WTC11 (cell line): Measurements from ENCODE around the gene CATSPERE.

Experiments used
- E2F1 ChIP-seq: sonication (generic); formaldehyde crosslinking; IDR thresholded peaks from 2 replicates; pipeline ENCODE4 v1.8.0; 2022; ENCODE audit warnings: mild to moderate bottlenecking, missing genetic modification reagents
- ETV6 ChIP-seq: sonication (generic); formaldehyde crosslinking; IDR thresholded peaks from 2 replicates; pipeline ENCODE4 v1.8.1; 2022; ENCODE audit warnings: mild to moderate bottlenecking, missing genetic modification reagents
- FOXJ3 ChIP-seq: sonication (generic); formaldehyde crosslinking; IDR thresholded peaks from 2 replicates; pipeline ENCODE4 v1.9.0; 2021; ENCODE audit warnings: missing genetic modification reagents, mild to moderate bottlenecking, borderline replicate concordance
- FOXP1 ChIP-seq: sonication (generic); formaldehyde crosslinking; IDR thresholded peaks from 2 replicates; pipeline ENCODE4 v1.8.0; 2022; ENCODE audit warnings: missing genetic modification reagents, mild to moderate bottlenecking, moderate library complexity, borderline replicate concordance
- NFYB ChIP-seq: sonication (generic); formaldehyde crosslinking; conservative IDR thresholded peaks from 2 replicates; pipeline ENCODE4 v1.8.0; 2022; ENCODE audit warnings: low read depth, missing genetic modification reagents
- SMAD4 ChIP-seq: sonication (generic); formaldehyde crosslinking; IDR thresholded peaks from 2 replicates; pipeline ENCODE4 v1.8.0; 2022; ENCODE audit warnings: mild to moderate bottlenecking, missing genetic modification reagents
- SP1 ChIP-seq: sonication (generic); formaldehyde crosslinking; conservative IDR thresholded peaks from 2 replicates; pipeline ENCODE4 v1.8.1; 2022; ENCODE audit warnings: missing genetic modification reagents
- TP53 ChIP-seq: sonication (generic); formaldehyde crosslinking; IDR thresholded peaks from 2 replicates; pipeline ENCODE4 v1.8.1; 2023; ENCODE audit warnings: mild to moderate bottlenecking, missing genetic modification reagents
- TF ChIP-seq, protein P1 (sequence below): fragments of 200-600 bp; IDR thresholded peaks from 2 replicates; pipeline ENCODE4 v1.8.0; 2022; ENCODE audit warnings: antibody characterized with exemption
- TF ChIP-seq, protein P2 (sequence below): fragments of 250-450 bp; sonication (Bioruptor Pico); IDR thresholded peaks from 2 replicates; pipeline ENCODE4 v2.1.2; 2022; ENCODE audit warnings: mild to moderate bottlenecking, moderate library complexity

DNA sequence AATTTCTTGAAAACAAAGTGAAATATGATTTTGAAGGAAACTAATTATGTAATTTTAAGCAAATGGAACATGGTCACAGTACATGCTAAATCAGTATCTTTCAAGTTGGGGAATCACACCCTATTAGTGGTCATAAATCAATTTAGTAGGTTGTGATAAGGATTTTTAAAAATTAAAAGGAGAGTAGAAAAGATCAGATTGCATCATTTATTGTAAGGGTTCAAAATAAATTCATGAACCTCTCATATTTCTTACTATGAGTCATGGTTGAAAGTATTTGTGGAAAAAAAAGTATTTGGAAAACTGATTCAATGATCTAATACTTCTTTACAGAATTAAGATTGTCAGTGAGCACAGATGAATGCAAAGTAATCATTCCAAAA is 24.0 kb upstream of the CATSPERE start:
- TF ChIP-seq, protein P1, sequence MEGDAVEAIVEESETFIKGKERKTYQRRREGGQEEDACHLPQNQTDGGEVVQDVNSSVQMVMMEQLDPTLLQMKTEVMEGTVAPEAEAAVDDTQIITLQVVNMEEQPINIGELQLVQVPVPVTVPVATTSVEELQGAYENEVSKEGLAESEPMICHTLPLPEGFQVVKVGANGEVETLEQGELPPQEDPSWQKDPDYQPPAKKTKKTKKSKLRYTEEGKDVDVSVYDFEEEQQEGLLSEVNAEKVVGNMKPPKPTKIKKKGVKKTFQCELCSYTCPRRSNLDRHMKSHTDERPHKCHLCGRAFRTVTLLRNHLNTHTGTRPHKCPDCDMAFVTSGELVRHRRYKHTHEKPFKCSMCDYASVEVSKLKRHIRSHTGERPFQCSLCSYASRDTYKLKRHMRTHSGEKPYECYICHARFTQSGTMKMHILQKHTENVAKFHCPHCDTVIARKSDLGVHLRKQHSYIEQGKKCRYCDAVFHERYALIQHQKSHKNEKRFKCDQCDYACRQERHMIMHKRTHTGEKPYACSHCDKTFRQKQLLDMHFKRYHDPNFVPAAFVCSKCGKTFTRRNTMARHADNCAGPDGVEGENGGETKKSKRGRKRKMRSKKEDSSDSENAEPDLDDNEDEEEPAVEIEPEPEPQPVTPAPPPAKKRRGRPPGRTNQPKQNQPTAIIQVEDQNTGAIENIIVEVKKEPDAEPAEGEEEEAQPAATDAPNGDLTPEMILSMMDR, result no peak
- TF ChIP-seq SP1 (CRISPR knock-in tag), result no peak
- no peak for TF ChIP-seq E2F1 (CRISPR knock-in tag)
- no peak for TF ChIP-seq FOXJ3 (CRISPR knock-in tag)
- no peak for TF ChIP-seq FOXP1 (CRISPR knock-in tag)
- TF ChIP-seq SMAD4 (CRISPR knock-in tag), result no peak
- TF ChIP-seq NFYB (CRISPR knock-in tag), result no peak
- no peak for TF ChIP-seq ETV6
- TF ChIP-seq TP53 (CRISPR knock-in tag), result no peak
- TF ChIP-seq, protein P2, sequence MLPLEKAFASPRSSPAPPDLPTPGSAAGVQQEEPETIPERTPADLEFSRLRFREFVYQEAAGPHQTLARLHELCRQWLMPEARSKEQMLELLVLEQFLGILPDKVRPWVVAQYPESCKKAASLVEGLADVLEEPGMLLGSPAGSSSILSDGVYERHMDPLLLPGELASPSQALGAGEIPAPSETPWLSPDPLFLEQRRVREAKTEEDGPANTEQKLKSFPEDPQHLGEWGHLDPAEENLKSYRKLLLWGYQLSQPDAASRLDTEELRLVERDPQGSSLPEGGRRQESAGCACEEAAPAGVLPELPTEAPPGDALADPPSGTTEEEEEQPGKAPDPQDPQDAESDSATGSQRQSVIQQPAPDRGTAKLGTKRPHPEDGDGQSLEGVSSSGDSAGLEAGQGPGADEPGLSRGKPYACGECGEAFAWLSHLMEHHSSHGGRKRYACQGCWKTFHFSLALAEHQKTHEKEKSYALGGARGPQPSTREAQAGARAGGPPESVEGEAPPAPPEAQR (CRISPR knock-in tag), result no peak
